Esophagus muscularis mucosa (tissue), 4 donors: ENCODE data around the gene ZC3H6. TPM values are rescaled to one million over a fixed set of nuclear protein-coding genes. Genes with fewer than 3 reads are reported as not detected.
A peak's percentile ranks its signal among the peaks of the same experiment; 100 is the strongest.

ENCODE experiments used
- DNase-seq: peaks from one replicate; pipeline ENCODE4 v3.0.0-alpha.2; 2017; ENCODE audit errors: extremely low spot score
- H3K27ac ChIP-seq, 4 donors: fragments of 200-600 bp; sonication (generic); replicated peaks in 1 of 4; 1 replicate in 3 of 4; 2 replicates in 1 of 4; pipeline ENCODE4 v1.5.1; 2016 to 2019; ENCODE audit warnings: mild to moderate bottlenecking in 1 of 4
- H3K27me3 ChIP-seq, 4 donors: fragments of 200-600 bp; sonication (generic); one replicate each; pipeline versions ENCODE4 v1.5.1 to v1.6.0; 2016 to 2019
- H3K36me3 ChIP-seq, 4 donors: fragments of 200-600 bp; sonication (generic); one replicate each; pipeline ENCODE4 v1.5.1; 2016 to 2019
- H3K4me1 ChIP-seq, 4 donors: fragments of 200-600 bp; sonication (generic); one replicate each; pipeline ENCODE4 v1.5.1; 2016 to 2019
- H3K4me3 ChIP-seq, 4 donors: fragments of 200-600 bp; sonication (generic); 1 replicate in 2 of 4; 2 replicates in 2 of 4; pipeline ENCODE4 v1.5.1; 2016 to 2019; ENCODE audit warnings: mild to moderate bottlenecking in 4 of 4, moderate library complexity in 1 of 4
- H3K9me3 ChIP-seq, 4 donors: fragments of 200-600 bp; sonication (generic); 1 replicate in 3 of 4; 2 replicates in 1 of 4; pipeline ENCODE4 v1.5.1; 2016 to 2019
- CTCF ChIP-seq, 3 experiments: fragments of 200-600 bp in 2 of 3; fragments of 450-650 bp in 1 of 3; sonication (generic) in 2 of 3; IDR thresholded peaks; one replicate each; pipeline ENCODE4 v1.5.1; 2017 to 2019; ENCODE audit warnings: antibody characterized with exemption in 3 of 3, mild to moderate bottlenecking in 2 of 3, moderate library complexity in 1 of 3
- EP300 ChIP-seq: sonication (generic); formaldehyde crosslinking; IDR thresholded peaks from one replicate; pipeline ENCODE4 v1.6.1; 2017; ENCODE audit warnings: antibody characterized with exemption
- POLR2A ChIP-seq: fragments of 450-650 bp; IDR thresholded peaks from one replicate; pipeline ENCODE4 v1.6.1; 2017; ENCODE audit warnings: antibody characterized with exemption, moderate library complexity, mild to moderate bottlenecking, low read depth
- POLR2AphosphoS5 ChIP-seq, 2 donors: sonication (generic); formaldehyde crosslinking; IDR thresholded peaks; one replicate each; pipeline ENCODE4 v1.6.1; 2017; ENCODE audit warnings: antibody characterized with exemption in 2 of 2
- whole genome bisulfite sequencing: methylation state at CpG from one replicate; pipeline ENCODE4 v1.1.5; 2018; 5-methylcytosine and 5-hydroxymethylcytosine counted together
- intact Hi-C: fragments of 100-400 bp; cut with DNase I; formaldehyde crosslinking; loops from one replicate; pipeline ENCODE4 v1.15.1; 2023
- total RNA-seq, 4 donors: library from RNA; depleted of rRNA; stranded (reverse); fragments of >200 nt; gene quantifications; one replicate each; pipeline versions ENCODE4 v1.1.0 to v1.2.1, GENCODE V29; 2016

The ZC3H6 gene
- total RNA-seq, 4 donors from 2014 or later = 12.8 to 22.0 (median 16.8) TPM

- Histone ChIP-seq H3K4me1 (peaks cover 0 to 11% (median 8%) of the 10 kb centered on the region in 4 donors), H3K4me3 (no peak overlapping the region), H3K27ac (peak overlapping the region in 3 of 4 donors; percentile 38 to 56 (median 45)), H3K9me3 (no peaks in the 10 kb centered on the region), H3K27me3 (no peaks in the 10 kb centered on the region), H3K36me3 (peaks cover 0 to 49% (median 10%) of the 10 kb centered on the region in 4 donors)
- WGBS = 52% methylated on average over 2 of the region's 2 CpGs
- intact Hi-C loops = no loop called here
- no peak for DNase-seq
- no peak for TF ChIP-seq POLR2A
- no peak for TF ChIP-seq POLR2AphosphoS5 (IDR thresholded peaks at IDR 0.05)
- TF ChIP-seq EP300 = no peak
- TF ChIP-seq CTCF (IDR thresholded peaks at IDR 0.05) = no peak
These were observed 29.0 kb downstream of the ZC3H6 start for GRCh38 chr2:112304298-112304941.

GRCh38 chr2:112305132-112305531 lies 29.7 kb downstream of the ZC3H6 start:
- intact Hi-C loops = no loop called here
- TF ChIP-seq CTCF (IDR thresholded peaks at IDR 0.05) (no peak), POLR2A (no peak), EP300 (no peak), POLR2AphosphoS5 (IDR thresholded peaks at IDR 0.05) (no peak)
- Histone ChIP-seq H3K27me3 (no peaks in the 10 kb centered on the region), H3K27ac (peak overlapping the region in 1 of 4 donors; percentile 56), H3K36me3 (peaks cover 0 to 54% (median 14%) of the 10 kb centered on the region in 4 donors), H3K9me3 (no peaks in the 10 kb centered on the region), H3K4me3 (no peak overlapping the region), H3K4me1 (peaks cover 0 to 11% (median 8%) of the 10 kb centered on the region in 4 donors)
- 96% methylated on average over 1 of the region's 1 CpG for WGBS
- DNase-seq = no peak

GRCh38 chr2:112310906-112311305 lies 35.5 kb downstream of the ZC3H6 start:
- intact Hi-C loops = no loop called here
- no peak overlapping the region for H3K27ac ChIP-seq
- no peaks in the 10 kb centered on the region for H3K4me1 ChIP-seq
- H3K4me3 ChIP-seq = no peak overlapping the region
- no peak for DNase-seq
- no peak for TF ChIP-seq CTCF (IDR thresholded peaks at IDR 0.05)
- TF ChIP-seq POLR2AphosphoS5 (IDR thresholded peaks at IDR 0.05) = no peak
- TF ChIP-seq EP300 = no peak
- TF ChIP-seq POLR2A = no peak
- H3K27me3 ChIP-seq = no peaks in the 10 kb centered on the region
- no peaks in the 10 kb centered on the region for H3K9me3 ChIP-seq
- H3K36me3 ChIP-seq = peaks cover 8 to 74% (median 29%) of the 10 kb centered on the region in 4 donors

GRCh38 chr2:112311932-112312331 lies 36.5 kb downstream of the ZC3H6 start:
- Histone ChIP-seq H3K4me3 (no peak overlapping the region), H3K36me3 (peaks cover 8 to 74% (median 29%) of the 10 kb centered on the region in 4 donors), H3K27me3 (no peaks in the 10 kb centered on the region), H3K27ac (no peak overlapping the region), H3K9me3 (no peaks in the 10 kb centered on the region), H3K4me1 (no peaks in the 10 kb centered on the region)
- TF ChIP-seq POLR2A = no peak
- no peak for TF ChIP-seq CTCF (IDR thresholded peaks at IDR 0.05)
- no peak for TF ChIP-seq POLR2AphosphoS5 (IDR thresholded peaks at IDR 0.05)
- TF ChIP-seq EP300 = no peak
- intact Hi-C loops = no loop called here
- no peak for DNase-seq

- H3K4me3 ChIP-seq = no peak overlapping the region
- intact Hi-C loops = no loop called here
- H3K36me3 ChIP-seq = peaks cover 8 to 67% (median 30%) of the 10 kb centered on the region in 4 donors
- H3K27ac ChIP-seq = no peak overlapping the region
- no peaks in the 10 kb centered on the region for H3K9me3 ChIP-seq
- no peak for DNase-seq
- H3K4me1 ChIP-seq = peaks cover 0 to 4% (median 0%) of the 10 kb centered on the region in 4 donors
- no peaks in the 10 kb centered on the region for H3K27me3 ChIP-seq
- 100% methylated on average over 2 of the region's 2 CpGs for WGBS
- no peak for TF ChIP-seq POLR2A
- TF ChIP-seq POLR2AphosphoS5 (IDR thresholded peaks at IDR 0.05) = no peak
- TF ChIP-seq CTCF (IDR thresholded peaks at IDR 0.05) = no peak
- no peak for TF ChIP-seq EP300
These were observed 37.4 kb downstream of the ZC3H6 start for GRCh38 chr2:112312821-112313220.
